HG03175 (cell line): Measurements from ENCODE around the gene TFCP2.
"Not testable (repeated sequence)": the region's sequence is repeated elsewhere in the genome, so short reads cannot be mapped to it uniquely, and the experiment has no call there.

ENCODE experiments used
- ATAC-seq: cut with Tn5 transposase; IDR thresholded peaks from one replicate; pipeline ENCODE4 v1.9.1; 2021; ENCODE audit warnings: mild to moderate bottlenecking, moderate library complexity; ENCODE audit not compliant: unreplicated experiment

TFCP2 gene

DNA sequence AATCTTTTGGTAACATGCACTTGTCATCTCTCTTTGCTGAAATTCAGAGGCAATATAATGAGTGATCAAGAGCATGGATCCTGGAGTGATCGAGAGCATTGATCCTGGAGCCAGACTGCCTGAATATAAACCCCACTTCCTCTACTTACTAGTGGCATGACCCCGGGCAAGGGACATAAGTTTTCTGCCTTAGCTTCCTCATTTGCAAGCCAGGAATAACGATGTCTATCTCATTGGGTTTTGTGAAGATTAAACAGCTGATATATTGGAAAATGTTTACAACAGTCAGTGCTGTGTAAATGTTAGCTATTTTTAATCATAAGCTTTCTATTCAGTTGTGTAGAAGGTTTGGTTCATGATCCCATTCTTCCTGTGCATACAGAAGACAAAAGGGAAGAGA is 87.2 kb downstream of the TFCP2 start:
- no peak for ATAC-seq

DNA sequence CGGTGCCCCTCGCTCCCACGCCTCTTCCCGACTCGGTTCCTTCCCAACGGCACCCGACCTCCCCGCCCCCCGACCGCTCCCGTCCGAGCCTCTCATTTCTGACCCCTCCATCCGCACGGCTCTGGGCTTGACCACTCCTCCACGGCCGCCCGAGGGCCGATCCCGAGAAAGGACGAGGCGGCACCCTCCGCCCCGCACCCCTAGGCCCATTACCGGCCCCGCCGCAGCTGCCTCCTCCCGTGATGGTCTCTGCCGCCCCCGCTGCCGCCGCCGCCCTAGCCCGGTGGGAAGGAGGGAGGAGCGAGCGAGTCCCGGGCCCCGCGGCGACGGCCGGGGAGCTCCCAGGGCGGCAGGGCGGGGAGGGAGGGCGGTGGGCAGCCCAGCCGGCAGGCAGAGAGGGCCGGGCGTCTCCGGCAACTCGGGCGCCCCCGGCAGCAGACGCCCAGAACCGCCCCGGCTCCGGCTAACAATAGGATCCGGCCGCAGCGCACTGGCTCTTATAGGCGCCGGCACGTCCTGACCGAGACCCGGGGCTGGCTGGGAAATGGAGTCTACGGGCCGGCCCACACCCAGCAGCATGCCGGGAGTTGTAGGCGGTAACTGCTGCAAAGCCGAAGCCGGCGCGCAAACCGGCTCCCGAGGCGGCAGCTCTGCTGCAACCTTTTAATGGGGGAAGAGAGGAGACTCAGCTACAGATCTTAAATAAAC is 89.7 kb downstream of the TFCP2 start, which contains the start of gene CSRNP2:
CSRNP2 (minus strand) TSS at position 471 of the 708 bp plus-strand sequence. CDS start 7,035 bp downstream, outside the sequence.
- peak; percentile 98 for ATAC-seq

DNA sequence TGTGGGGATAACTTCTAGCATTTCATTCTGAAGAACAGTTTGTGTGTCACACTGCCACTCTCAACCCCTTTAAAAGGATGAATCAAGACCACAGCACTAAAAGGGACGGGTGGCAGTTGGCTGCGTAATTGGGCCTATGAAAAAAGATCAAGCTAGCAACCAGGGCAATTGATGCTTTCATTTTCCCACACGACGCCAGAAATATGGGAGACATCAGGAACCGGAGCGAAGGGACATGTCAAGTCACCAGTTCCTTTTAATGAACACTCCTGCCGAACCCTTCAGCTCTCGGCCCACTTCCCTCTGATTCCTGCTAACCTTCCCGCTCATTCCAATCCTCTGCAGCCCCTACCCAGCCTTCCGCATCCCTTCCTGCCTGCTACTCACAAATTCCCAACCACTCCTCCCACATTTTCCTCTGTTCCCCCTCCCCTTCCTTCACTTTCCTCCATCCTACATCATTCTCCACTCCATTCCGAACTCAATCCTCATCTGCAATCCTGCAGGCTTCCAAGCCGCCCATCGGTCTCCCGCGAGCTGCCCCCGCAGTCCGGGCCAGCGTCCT is 90.3 kb downstream of the TFCP2 start:
- no peak for ATAC-seq

DNA sequence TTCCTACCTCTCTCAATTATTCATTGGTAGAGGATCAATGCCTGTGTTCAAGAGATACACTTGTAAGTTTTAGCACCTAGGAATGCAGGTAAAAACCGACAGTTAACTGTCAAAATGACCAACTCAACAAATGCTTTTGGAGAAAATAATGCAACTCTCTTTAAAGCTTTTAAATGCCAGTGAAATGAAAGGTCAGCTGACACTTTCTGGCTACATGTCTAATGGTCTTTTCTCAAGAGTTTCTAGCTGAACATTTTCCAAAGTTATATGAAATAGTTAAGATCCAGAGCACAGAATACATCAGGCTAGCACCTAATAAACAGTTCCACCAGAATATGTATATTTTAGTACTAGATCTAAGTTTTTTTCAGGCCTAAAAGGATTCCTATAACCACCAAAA is 91.5 kb downstream of the TFCP2 start:
- no peak for ATAC-seq

DNA sequence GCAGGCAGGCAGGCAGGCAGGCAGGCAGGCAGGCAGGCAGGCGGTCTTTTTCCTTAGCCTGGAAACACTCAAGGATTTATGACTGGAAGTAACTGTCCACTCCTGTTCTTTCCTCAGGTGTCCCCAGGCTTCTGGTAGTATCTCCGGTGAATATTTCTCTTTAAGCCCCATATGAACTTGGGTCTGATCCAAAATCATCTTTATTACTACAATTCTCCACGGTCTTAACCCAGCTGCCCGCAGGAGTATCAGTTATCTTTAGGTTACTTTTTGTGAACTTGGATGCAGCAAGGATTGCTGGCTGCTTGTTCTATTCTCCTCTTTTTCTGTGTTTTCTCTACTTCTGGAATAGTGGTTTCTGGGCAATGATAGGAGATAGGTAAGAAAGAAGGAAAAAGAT is 92.8 kb downstream of the TFCP2 start:
- no peak for ATAC-seq

DNA sequence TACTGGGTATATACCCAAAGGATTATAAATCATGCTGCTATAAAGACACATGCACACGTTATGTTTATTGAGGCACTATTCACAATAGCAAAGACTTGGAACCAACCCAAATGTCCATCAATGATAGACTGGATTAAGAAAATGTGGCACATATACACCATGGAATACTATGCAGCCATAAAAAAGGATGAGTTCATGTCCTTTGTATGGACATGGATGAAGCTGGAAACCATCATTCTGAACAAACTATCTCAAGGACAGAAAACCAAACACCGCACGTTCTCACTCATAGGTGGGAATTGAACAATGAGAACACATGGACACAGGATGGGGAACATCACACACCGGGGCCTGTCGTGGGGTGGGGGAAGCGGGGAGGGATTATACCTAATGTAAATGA is 94.1 kb downstream of the TFCP2 start:
- ATAC-seq, result not testable (repeated sequence)

DNA sequence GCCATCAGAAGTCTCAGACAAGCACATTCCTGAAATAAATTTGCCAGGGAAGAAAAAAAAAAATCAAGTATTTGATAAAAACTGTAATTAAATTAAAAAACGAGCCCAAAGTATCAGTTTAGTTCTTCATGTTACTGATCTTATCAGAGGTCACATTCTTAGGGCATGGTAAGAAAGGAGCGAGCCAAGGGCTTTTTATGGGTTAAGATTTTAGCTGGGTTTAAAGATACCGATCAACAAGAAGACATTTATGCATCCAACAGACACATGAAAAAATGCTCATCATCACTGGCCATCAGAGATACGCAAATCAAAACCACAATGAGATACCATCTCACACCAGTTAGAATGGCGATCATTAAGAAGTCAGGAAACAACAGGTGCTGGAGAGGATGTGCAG is 94.6 kb downstream of the TFCP2 start:
- ATAC-seq, result not testable (repeated sequence)

DNA sequence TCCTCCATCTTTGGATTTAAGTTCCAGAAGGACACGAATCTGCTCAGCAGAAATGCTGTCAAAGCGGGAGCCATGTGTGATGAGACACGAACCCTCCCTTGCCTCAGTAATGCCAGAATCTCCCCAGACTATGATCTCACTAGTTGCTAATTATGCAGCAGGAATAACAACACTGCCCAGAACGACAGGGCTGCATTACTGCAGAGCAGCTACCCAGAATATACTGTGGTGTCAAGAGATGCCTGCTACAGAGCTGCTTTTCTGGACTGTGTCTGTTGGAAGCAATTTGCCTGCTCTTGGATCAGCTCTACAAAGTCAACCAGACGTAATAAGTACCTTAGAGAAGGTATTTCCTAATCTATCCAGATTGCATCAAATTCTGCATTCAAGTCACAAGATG is 95.0 kb downstream of the TFCP2 start:
- ATAC-seq, result no peak

DNA sequence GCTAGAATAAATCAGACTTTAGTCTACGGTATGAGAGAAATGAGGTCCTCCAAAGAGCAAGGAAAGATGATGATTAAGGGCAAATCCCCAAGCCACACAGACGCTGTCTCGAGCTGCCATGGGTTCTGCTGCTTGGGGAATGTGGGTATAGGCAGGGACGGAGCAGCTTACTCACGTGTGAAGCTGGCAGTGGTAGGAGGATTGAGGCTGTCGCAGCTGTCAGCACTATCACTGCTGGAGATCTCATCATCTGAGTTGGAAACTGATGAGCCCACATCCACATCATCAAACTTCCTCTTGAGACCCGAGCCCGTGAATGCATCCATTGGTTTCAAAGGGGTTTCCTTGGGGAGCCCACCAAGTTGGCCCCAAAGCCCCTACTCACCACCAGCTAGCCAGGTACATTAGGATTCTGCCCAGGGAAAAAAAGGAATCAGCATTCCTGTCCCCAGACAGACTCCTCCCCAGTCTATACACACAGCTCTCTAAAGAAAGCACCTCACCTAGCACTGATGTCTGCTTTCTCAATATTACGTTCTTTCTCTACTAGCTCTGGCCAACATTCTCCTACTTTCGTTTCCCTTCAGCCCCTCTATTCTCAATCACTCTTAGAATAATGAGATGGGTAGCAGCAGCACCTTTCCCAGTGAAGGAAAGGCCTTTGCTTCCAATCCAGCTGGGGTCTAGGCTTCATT is 96.6 kb downstream of the TFCP2 start:
- no peak for ATAC-seq

DNA sequence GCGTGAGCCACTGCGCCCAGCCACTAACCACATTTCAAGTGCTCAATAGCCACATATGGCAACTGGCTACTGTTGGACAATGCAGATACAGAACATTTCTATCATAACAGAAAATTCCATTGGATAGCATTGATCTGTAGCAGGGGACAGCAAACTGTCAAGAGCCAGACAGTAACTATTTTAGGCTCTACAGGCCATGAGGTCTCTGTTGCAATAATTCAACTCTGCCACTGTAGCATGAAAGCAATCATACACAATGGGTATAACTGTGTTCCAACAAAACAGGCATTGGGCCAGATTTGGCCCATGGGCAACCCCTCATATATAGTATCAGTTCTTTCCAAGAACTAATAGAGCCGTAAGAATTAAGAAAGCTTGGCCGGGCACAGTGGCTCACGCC is 97.5 kb downstream of the TFCP2 start:
- no peak for ATAC-seq

DNA sequence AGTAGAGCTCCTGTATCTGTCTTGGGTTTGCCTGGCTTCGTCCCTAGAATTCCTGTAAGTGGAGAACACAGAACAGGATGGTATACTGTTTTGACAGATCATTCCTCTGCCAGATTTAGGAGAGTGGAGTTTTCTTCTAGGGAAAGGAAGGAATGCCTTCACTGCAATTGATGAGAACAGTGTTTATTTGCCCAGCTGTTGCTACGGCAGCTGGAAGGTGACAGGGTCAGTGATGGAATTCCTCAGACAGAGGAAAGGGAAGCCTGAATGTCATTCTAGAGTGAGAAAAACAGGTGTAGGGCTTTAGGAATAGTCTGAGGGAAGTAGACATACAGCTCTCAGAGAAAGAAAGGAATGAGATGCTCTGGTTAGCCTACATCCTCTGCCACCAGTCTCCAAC is 101.3 kb downstream of the TFCP2 start:
- no peak for ATAC-seq

DNA sequence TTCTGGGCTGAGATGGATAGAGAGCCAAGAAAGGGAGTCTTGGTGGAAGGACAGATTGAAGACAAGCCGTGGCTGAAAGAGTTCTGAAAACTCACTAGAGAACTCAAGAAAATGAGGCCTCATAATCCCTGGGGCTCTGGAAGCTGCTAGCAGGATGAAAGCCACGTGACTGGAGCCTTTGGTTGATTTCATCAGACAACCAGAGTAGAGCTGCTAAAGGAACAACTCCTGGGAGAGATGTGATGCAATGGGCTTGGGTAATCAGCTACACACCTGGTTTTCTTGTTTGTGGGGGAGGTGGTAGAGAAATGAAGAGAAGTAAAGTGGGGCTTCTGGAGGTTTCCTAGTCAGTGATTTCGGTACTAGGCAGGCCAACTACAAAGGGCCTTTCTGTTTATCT is 102.9 kb downstream of the TFCP2 start:
- ATAC-seq, result no peak

DNA sequence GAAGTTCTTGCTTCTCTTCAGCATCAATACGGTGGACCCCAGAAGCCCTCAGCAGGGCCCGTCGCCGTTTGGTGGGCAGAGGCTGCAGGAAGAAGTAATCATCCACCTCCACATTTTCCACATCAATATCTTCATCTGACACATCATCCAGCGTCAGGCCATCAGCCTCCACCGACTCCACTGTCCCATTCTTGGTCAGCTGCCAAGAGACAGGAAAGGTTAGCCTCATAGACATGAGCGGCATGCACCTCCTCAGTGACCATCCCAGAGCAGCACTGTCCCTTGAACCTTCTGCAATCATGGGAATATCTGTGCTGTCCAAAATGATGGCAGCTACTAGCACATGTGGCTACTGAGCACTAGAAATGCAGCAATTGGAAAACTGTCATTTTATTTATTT is 105.2 kb downstream of the TFCP2 start:
- no peak for ATAC-seq

DNA sequence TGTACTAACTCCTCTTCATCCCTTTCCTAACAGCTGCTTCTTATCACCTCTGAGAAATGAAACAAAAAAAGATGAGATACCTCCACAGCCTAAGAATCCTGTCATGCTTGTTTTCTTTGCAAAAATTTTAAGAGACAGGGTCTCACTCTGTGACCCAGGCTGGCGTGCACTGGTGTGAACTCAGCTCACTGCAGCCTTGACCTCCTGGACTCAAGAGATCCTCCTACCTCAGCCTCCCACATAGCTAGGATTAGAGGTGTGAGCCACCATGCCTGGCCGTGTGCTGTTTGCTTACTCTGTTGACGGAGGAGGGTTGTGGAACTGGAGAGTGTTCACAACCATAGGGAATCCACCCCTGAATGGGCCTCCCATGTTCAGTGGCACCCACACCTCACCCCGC is 105.7 kb downstream of the TFCP2 start:
- ATAC-seq, result no peak

DNA sequence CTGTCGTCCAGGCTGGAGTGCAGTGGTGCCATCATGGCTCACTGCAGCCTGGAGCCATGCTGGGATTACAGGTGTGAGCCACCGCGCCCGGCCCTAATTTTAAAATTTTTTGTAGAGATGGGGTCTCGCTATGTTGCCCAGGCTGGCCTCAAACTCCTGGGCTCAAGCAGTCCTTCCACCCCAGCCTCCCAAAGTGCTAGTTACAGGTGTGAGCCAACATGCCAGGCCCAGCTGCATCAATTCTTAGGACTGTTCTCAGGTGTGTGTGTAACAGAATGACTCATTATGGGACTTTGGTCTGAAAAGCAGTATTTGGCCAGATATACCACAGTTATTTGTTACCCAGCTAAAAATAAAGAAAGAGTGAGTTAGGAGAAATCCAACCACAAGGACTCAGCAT is 107.4 kb downstream of the TFCP2 start:
- ATAC-seq, result no peak

DNA sequence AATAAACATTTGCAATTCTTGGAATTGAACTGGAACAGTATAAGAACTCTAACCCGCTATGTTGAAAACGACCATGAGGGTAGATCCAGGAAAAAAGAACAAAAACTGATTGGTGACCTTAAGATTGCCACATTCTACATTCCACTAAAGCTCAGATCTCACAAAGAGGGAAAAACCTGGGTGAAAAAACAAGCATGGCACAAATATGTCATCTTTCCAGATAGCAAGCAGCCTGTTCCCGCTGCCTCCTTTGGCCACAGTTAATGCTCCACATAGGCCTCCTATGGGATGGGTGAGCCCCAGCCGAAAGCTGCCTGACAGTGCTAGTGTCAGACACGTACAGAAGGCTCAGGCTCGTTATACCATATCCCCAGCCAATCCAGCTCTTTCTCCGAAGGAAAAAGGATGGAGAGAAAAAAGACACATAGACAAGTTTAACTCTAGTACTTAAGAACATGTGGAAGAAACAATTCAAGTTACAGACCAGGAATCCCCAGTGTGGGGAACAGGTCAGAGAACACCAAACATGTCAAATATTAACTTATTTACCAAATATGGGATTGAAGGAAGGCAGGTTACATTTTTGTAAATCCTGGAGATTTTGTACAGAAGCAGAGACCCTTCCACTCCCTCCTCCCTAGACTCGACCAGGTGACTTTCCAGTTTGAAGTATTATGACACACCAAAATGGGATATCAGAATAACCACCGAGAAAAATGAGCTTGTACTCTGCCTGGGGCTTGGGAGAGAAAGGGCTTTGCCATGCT is 110.1 kb downstream of the TFCP2 start:
- ATAC-seq, result no peak

DNA sequence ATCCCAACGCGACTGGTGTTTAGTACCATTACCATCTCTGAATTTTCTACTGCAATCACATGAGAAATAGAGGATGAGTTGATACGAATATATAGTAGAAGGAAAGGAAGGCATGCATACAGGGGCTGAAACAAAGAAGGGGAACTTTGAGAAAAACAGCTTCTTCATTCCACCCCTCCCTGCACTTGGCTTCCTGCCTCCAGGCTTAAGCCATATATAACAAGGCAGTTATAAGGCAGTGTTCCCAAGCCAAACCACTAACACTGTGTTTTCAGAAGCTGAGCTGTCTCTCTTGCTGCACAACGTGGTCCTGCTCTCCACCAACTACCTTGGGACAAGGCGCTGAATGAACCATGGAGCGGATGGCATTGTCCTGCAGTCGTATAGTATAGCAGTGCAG is 113.8 kb downstream of the TFCP2 start:
- no peak for ATAC-seq

DNA sequence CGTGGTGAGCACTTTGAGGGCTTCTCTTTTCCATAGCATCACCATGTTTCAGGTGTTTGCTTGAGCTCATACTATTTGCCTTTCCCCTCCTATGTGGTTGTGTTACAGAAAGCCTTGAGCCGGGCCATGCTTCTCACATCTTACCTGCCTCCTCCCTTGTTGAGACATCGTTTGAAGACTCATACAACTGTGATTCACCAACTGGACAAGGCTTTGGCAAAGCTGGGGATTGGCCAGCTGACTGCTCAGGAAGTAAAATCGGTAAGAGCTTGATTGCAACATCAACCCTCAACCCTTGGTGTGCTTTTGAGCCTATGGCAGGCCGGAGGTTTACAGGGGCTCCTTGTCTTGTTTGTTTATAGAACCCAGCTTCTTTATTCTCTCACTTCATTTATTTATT is 116.7 kb downstream of the TFCP2 start:
- ATAC-seq, result no peak

DNA sequence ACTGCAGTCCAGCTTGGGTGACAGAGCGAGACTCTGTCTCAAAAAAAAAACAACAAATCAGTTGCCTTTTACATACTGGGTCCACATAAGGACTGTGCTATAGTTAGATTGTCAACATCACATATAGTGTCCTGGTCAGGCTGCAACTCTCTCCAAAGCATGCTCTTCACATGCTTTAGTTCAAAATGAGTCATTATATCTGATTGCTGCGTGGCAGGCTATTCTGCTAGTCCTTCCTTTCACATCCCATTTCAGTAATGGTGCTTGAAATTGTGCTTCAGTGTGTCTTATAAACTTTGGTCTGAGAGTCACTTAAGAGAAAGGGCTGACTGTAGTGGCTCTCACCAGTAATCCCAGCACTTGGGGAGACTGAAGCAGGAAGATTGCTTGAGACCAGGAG is 117.9 kb downstream of the TFCP2 start:
- ATAC-seq, result no peak

DNA sequence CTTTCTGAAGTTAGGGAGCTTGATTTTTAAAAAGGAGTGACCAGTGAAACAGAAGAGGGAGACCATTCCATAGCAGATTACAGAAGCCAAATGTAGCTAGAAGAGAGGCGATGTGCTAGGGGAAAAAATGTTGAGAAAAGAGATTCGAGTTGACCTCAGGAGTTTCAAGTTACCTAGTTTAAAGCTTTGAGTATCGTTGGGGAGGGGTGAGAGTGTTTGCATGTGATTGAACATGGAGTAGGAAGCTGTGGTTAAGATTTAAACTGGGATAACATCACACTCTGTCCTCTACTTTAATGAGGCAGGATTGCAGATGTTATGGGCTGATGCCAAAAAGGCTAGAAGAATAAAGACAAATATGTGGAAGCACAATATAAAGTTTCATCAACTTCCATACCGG is 121.1 kb downstream of the TFCP2 start:
- no peak for ATAC-seq

DNA sequence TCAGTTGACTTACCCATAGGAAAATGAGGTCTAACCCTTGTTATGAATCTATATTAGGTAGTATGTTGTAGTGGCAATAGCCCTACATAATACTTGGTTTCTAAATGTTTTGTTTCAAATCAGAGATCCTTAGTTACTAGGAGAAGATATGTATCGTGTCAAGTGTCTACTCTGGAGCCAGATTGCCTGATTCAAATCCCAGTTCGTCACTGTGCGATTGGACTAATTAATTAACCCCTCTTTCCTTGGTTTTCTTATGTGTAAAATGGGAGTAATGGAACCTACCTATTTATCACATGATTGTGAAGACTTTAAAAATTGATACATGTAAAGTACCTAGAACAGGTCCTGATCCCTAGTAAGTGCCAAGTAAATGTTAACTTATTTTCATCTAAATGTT is 123.4 kb downstream of the TFCP2 start:
- no peak for ATAC-seq
